ENCODE results near the gene GNPAT. TPM values are rescaled to one million over a fixed set of nuclear protein-coding genes. Genes with fewer than 3 reads are reported as not detected.

GNPAT gene
- total RNA-seq, 1 experiment from 2014 or later = 21.8 TPM

GRCh38 chr1:231231511-231231910, 9.5 kb upstream of the GNPAT start:
- H4K20me1 ChIP-seq (ENCODE audit: insufficient read depth) = no peaks in the 10 kb centered on the region
- H3K4me3 ChIP-seq = no peak overlapping the region
- no peak overlapping the region for H3K4me2 ChIP-seq
- no TSS peak for BruUV-seq (replicated peaks)
- DNase-seq = no peak
- no peaks in the 10 kb centered on the region for H3K4me1 ChIP-seq (replicated peaks; ENCODE audit: insufficient read depth)
- peaks cover 4% of the 10 kb centered on the region for H3K36me3 ChIP-seq (ENCODE audit: low read depth)
- POLR2A ChIA-PET (ENCODE audit: unreplicated experiment) = no interaction called here
- TF ChIP-seq, protein P1, sequence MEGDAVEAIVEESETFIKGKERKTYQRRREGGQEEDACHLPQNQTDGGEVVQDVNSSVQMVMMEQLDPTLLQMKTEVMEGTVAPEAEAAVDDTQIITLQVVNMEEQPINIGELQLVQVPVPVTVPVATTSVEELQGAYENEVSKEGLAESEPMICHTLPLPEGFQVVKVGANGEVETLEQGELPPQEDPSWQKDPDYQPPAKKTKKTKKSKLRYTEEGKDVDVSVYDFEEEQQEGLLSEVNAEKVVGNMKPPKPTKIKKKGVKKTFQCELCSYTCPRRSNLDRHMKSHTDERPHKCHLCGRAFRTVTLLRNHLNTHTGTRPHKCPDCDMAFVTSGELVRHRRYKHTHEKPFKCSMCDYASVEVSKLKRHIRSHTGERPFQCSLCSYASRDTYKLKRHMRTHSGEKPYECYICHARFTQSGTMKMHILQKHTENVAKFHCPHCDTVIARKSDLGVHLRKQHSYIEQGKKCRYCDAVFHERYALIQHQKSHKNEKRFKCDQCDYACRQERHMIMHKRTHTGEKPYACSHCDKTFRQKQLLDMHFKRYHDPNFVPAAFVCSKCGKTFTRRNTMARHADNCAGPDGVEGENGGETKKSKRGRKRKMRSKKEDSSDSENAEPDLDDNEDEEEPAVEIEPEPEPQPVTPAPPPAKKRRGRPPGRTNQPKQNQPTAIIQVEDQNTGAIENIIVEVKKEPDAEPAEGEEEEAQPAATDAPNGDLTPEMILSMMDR (conservative IDR thresholded peaks at IDR 0.05) = no peak
- no peak for TF ChIP-seq EZH2 (IDR thresholded peaks at IDR 0.05; ENCODE audit: low read depth)
- H3K9me2 ChIP-seq (ENCODE audit: insufficient read depth) = no peaks in the 10 kb centered on the region
- H3K27me3 ChIP-seq (ENCODE audit: insufficient read depth, low read depth) = no peaks in the 10 kb centered on the region
- no peak overlapping the region for H2AFZ ChIP-seq
- no peaks in the 10 kb centered on the region for H3K79me2 ChIP-seq (ENCODE audit: low read depth)
- no peak overlapping the region for H3K27ac ChIP-seq
- intact Hi-C loops (cut with micrococcal nuclease; ENCODE audit: unreplicated experiment) = no loop called here
- CTCF ChIA-PET = interaction anchor here (0.5 kb wide), 1 partner anchor 16 kb away, joined by 4 read pairs; no protein-coding TSS in a partner anchor
- no peaks in the 10 kb centered on the region for H3K9me3 ChIP-seq (ENCODE audit: insufficient read depth, low read depth)
- H3F3A ChIP-seq (ENCODE audit: insufficient read depth, low read depth) = no peaks in the 10 kb centered on the region

GRCh38 chr1:231232870-231233734, 7.9 kb upstream of the GNPAT start:
- Histone ChIP-seq H3K36me3 (ENCODE audit: low read depth) (peaks cover 10% of the 10 kb centered on the region), H3F3A (ENCODE audit: insufficient read depth, low read depth) (no peaks in the 10 kb centered on the region), H3K9me3 (ENCODE audit: insufficient read depth, low read depth) (no peaks in the 10 kb centered on the region), H3K4me1 (replicated peaks; ENCODE audit: insufficient read depth) (no peaks in the 10 kb centered on the region), H3K27ac (no peak overlapping the region), H3K27me3 (ENCODE audit: insufficient read depth, low read depth) (no peaks in the 10 kb centered on the region), H3K4me3 (no peak overlapping the region), H4K20me1 (ENCODE audit: insufficient read depth) (no peaks in the 10 kb centered on the region), H3K79me2 (ENCODE audit: low read depth) (no peaks in the 10 kb centered on the region), H3K9me2 (ENCODE audit: insufficient read depth) (no peaks in the 10 kb centered on the region), H3K4me2 (no peak overlapping the region), H2AFZ (no peak overlapping the region)
- CTCF ChIA-PET = no interaction called here
- POLR2A ChIA-PET (ENCODE audit: unreplicated experiment) = no interaction called here
- intact Hi-C loops (cut with micrococcal nuclease; ENCODE audit: unreplicated experiment) = no loop called here
- no TSS peak for BruUV-seq (replicated peaks)
- TF ChIP-seq, protein P1 (conservative IDR thresholded peaks at IDR 0.05) = no peak
- no peak for TF ChIP-seq EZH2 (IDR thresholded peaks at IDR 0.05; ENCODE audit: low read depth)
- DNase-seq = no peak

GRCh38 chr1:231233735-231234417, 7.1 kb upstream of the GNPAT start:
- Histone ChIP-seq H2AFZ (no peak overlapping the region), H3K4me1 (replicated peaks; ENCODE audit: insufficient read depth) (no peaks in the 10 kb centered on the region), H3K27ac (no peak overlapping the region), H3K36me3 (ENCODE audit: low read depth) (peaks cover 18% of the 10 kb centered on the region), H3K79me2 (ENCODE audit: low read depth) (no peaks in the 10 kb centered on the region), H3K4me2 (no peak overlapping the region), H3F3A (ENCODE audit: insufficient read depth, low read depth) (no peaks in the 10 kb centered on the region), H4K20me1 (ENCODE audit: insufficient read depth) (no peaks in the 10 kb centered on the region), H3K9me2 (ENCODE audit: insufficient read depth) (no peaks in the 10 kb centered on the region), H3K4me3 (no peak overlapping the region), H3K27me3 (ENCODE audit: insufficient read depth, low read depth) (no peaks in the 10 kb centered on the region), H3K9me3 (ENCODE audit: insufficient read depth, low read depth) (no peaks in the 10 kb centered on the region)
- DNase-seq = no peak
- ChIA-PET POLR2A (ENCODE audit: unreplicated experiment) (no interaction called here), CTCF (no interaction called here)
- TF ChIP-seq EZH2 (IDR thresholded peaks at IDR 0.05; ENCODE audit: low read depth) = no peak
- TF ChIP-seq, protein P1 (conservative IDR thresholded peaks at IDR 0.05) = no peak
- intact Hi-C loops (cut with micrococcal nuclease; ENCODE audit: unreplicated experiment) = no loop called here
- no TSS peak for BruUV-seq (replicated peaks)
